SK-N-SH (cell line): ENCODE results near the gene HDAC4. TPM values are rescaled to one million over a fixed set of nuclear protein-coding genes. Genes with fewer than 3 reads are reported as not detected.

Source experiments
- CTCF ChIA-PET: fragments of 300-600, 350-600 bp; formaldehyde crosslinking; extraction: SDS; loops from one replicate; lab custom pipeline; 2021; lab: Yijun Ruan, JAX
- POLR2A ChIA-PET: fragments of 350-600 bp; sonication (Branson Sonifier 250); formaldehyde crosslinking; extraction: SDS; loops from one replicate; lab custom pipeline; 2020; ENCODE audit warnings: antibody characterized with exemption, inconsistent platforms; lab: Yijun Ruan, JAX
- DNase-seq: peaks from one replicate; pipeline ENCODE4 v3.0.0; 2012
- H2AFZ ChIP-seq: fragments of 200-600 bp; sonication (generic); 2 replicates; pipeline ENCODE4 v1.8.1; 2016; ENCODE audit warnings: antibody characterized with exemption, mild to moderate bottlenecking, low read depth
- H3F3A ChIP-seq: fragments of 200-600 bp; sonication (generic); replicated peaks from 2 replicates; pipeline ENCODE3; 2016; ENCODE audit warnings: antibody characterized with exemption, mild to moderate bottlenecking; ENCODE audit not compliant: insufficient read depth
- H3K27ac ChIP-seq, 2 experiments: fragments of 200-500 bp in 1 of 2; fragments of 200-600 bp in 1 of 2; sonication (Bioruptor generic) in 1 of 2; sonication (generic), shearing (Covaris generic) in 1 of 2; 2 replicates each; pipeline versions ENCODE4 v1.5.1 to v1.6.1; 2014 to 2016; ENCODE audit warnings: low read depth in 2 of 2, inconsistent platforms in 1 of 2, low read length in 1 of 2, mild to moderate bottlenecking in 1 of 2, mixed read lengths in 1 of 2
- H3K27me3 ChIP-seq: fragments of 200-600 bp; sonication (generic), shearing (Covaris generic); 2 replicates; pipeline ENCODE4 v1.6.1; 2016; ENCODE audit warnings: mixed run types; ENCODE audit not compliant: insufficient read depth
- H3K36me3 ChIP-seq, 2 experiments: fragments of 200-500 bp in 1 of 2; fragments of 200-600 bp in 1 of 2; sonication (Bioruptor generic) in 1 of 2; sonication (generic) in 1 of 2; replicated peaks in 1 of 2; 2 replicates each; pipeline versions ENCODE3 to v1.5.1; 2014 to 2016; ENCODE audit warnings: low read length in 1 of 2, mild to moderate bottlenecking in 1 of 2; ENCODE audit not compliant: insufficient read depth in 2 of 2, control insufficient read depth in 1 of 2
- H3K4me1 ChIP-seq, 2 experiments: fragments of 200-500 bp in 1 of 2; fragments of 200-600 bp in 1 of 2; sonication (Bioruptor generic) in 1 of 2; sonication (generic), shearing (Covaris generic) in 1 of 2; 2 replicates each; pipeline versions ENCODE4 v1.5.1 to v1.6.1; 2014 to 2016; ENCODE audit warnings: low read depth in 1 of 2, low read length in 1 of 2, mixed run types in 1 of 2; ENCODE audit not compliant: insufficient read depth in 2 of 2, control insufficient read depth in 1 of 2
- H3K4me2 ChIP-seq: fragments of 200-600 bp; sonication (generic), shearing (Covaris generic); 2 replicates; pipeline ENCODE4 v1.6.1; 2017; ENCODE audit warnings: mixed run types
- H3K4me3 ChIP-seq, 2 experiments: fragments of 200-500 bp in 1 of 2; fragments of 200-600 bp in 1 of 2; sonication (Bioruptor generic) in 1 of 2; sonication (generic), shearing (Covaris generic) in 1 of 2; 2 replicates each; pipeline versions ENCODE4 v1.5.1 to v1.8.1; 2014 to 2016; ENCODE audit warnings: low read depth in 2 of 2, inconsistent platforms in 1 of 2, low read length in 1 of 2, mild to moderate bottlenecking in 1 of 2, mixed read lengths in 1 of 2, moderate library complexity in 1 of 2
- H3K79me2 ChIP-seq: fragments of 200-600 bp; sonication (generic); 2 replicates; pipeline ENCODE4 v1.8.1; 2017; ENCODE audit warnings: mild to moderate bottlenecking; ENCODE audit not compliant: insufficient read depth
- H3K9ac ChIP-seq: fragments of 200-600 bp; sonication (generic); 2 replicates; pipeline ENCODE4 v1.6.1; 2017; ENCODE audit warnings: mixed run types
- H3K9me2 ChIP-seq: fragments of 200-600 bp; sonication (generic); 2 replicates; pipeline ENCODE4 v1.6.1; 2017; ENCODE audit warnings: mixed run types
- H3K9me3 ChIP-seq: fragments of 200-600 bp; sonication (generic); 2 replicates; pipeline ENCODE4 v1.6.1; 2017; ENCODE audit warnings: mixed run types, mild to moderate bottlenecking, moderate library complexity
- H4K20me1 ChIP-seq: fragments of 200-600 bp; sonication (generic); 2 replicates; pipeline ENCODE4 v1.6.1; 2017; ENCODE audit warnings: mild to moderate bottlenecking, mixed run types; ENCODE audit not compliant: insufficient read depth
- CHD2 ChIP-seq: fragments of 150-350 bp; IDR thresholded peaks from 2 replicates; pipeline ENCODE4 v1.6.1; 2018; ENCODE audit warnings: low read length; ENCODE audit not compliant: partially characterized antibody
- EZH2phosphoT487 ChIP-seq: fragments of 200-600 bp; sonication (generic); IDR thresholded peaks from 2 replicates; pipeline ENCODE4 v1.6.1; 2017; ENCODE audit warnings: low read depth, mixed run types, mild to moderate bottlenecking, antibody characterized with exemption, moderate library complexity, borderline replicate concordance
- FOXM1 ChIP-seq: IDR thresholded peaks from 2 replicates; pipeline ENCODE4 v1.4.0; 2012; ENCODE audit warnings: low read depth, mild to moderate bottlenecking
- GATA2 ChIP-seq: sonication (generic); formaldehyde crosslinking; IDR thresholded peaks from 2 replicates; pipeline ENCODE4 v1.5.0; 2020; ENCODE audit warnings: mild to moderate bottlenecking, missing genetic modification reagents
- MEF2A ChIP-seq: IDR thresholded peaks from 2 replicates; pipeline ENCODE4 v1.4.0; 2012; ENCODE audit warnings: low read depth, borderline replicate concordance
- MXI1 ChIP-seq: IDR thresholded peaks from 2 replicates; pipeline ENCODE4 v1.6.1; 2012; ENCODE audit warnings: mild to moderate bottlenecking, low read depth, low read length, improper control_type of control experiment
- NFIC ChIP-seq: IDR thresholded peaks from 2 replicates; pipeline ENCODE4 v1.4.0; 2012; ENCODE audit warnings: borderline replicate concordance
- RAD21 ChIP-seq: IDR thresholded peaks from 2 replicates; pipeline ENCODE4 v1.6.1; 2012; ENCODE audit warnings: mild to moderate bottlenecking, low read length
- RCOR1 ChIP-seq: fragments of 150-350 bp; IDR thresholded peaks from 2 replicates; pipeline ENCODE4 v1.6.1; 2017; ENCODE audit warnings: antibody characterized with exemption, low read length
- TCF12 ChIP-seq: IDR thresholded peaks from 2 replicates; pipeline ENCODE4 v1.4.0; 2012
- WGBS: methylation state at CpG from one replicate; pipeline ENCODE4 v1.1.6; 2017; ENCODE audit warnings: low lambda C conversion rate; 5-methylcytosine and 5-hydroxymethylcytosine counted together
- polyA plus RNA-seq, 3 experiments: library from polyadenylated mRNA; depleted of rRNA; stranded (reverse); fragments of >200 nt; gene quantifications; 2 replicates each; pipeline ENCODE4 v1.2.3, GENCODE V29; 2012
- TF ChIP-seq, protein P1 (sequence below): IDR thresholded peaks from 2 replicates; pipeline ENCODE4 v1.4.0; 2012; ENCODE audit warnings: low read depth, borderline replicate concordance
- TF ChIP-seq, protein P2 (sequence below): IDR thresholded peaks from 2 replicates; pipeline ENCODE4; 2012
- TF ChIP-seq, protein P3 (sequence below): IDR thresholded peaks from 2 replicates; pipeline ENCODE4 v1.6.1; 2012; ENCODE audit warnings: mild to moderate bottlenecking, low read depth, low read length, moderate library complexity
- TF ChIP-seq, protein P4 (sequence below): fragments of 150-350 bp; IDR thresholded peaks from 2 replicates; pipeline ENCODE4 v1.6.1; 2016; ENCODE audit warnings: mild to moderate bottlenecking, low read depth, low read length

The HDAC4 gene
- polyA plus RNA-seq, 1 of the 3 experiments (the other 2 are of a cell fraction) = 5.5 TPM

DNA sequence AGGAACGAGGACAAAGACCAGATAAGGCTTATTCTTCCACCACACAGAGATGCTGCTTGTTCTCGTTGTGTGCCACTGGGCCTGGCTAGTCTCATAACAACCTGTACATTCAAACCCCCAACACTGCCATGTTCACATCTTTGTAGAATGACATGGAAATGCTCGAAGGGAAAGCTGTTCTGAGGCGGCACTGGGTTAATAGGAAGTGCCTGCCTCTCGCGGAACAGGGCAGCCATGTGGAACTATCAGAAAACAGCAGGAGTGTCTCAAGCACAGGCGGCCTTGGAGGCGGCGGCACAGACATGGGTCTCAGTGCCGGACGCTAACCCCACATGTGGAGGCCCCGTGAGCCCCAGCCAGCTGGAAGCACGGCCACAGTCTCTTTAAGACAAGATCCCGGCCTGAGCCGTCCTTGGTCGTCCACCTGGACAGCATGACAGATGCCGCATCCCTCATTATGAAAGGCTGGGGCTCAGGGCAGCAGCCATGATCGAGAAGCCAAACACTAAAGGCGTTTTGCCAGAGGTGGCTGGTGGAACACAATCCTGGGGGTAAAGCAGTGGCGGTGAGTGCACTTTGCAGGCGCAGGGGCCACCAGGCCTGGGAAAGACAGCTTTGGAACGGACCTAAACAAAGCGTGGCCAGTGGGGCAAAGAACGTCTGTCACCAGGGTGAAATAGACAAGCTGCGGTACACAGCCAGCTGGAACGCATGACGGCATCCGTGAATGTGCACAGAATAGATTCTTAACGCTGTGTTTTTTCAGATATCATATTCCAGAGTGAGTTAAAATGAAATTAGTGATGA lies 161.0 kb downstream of the HDAC4 start:
- Histone ChIP-seq H3K4me3 (no peak overlapping the region; a peak in 1 of 4 replicates), H3K79me2 (no peaks in the 10 kb centered on the region), H3K9ac (no peak overlapping the region), H3K4me2 (no peak overlapping the region), H3K36me3 (no peaks in the 10 kb centered on the region), H2AFZ (no peak overlapping the region), H3K27ac (peak overlapping the region; percentile 24 to 99; a peak in 3 of 4 replicates), H3K4me1 (peaks cover 0 to 52% of the 10 kb centered on the region in 2 experiments; a peak in 2 of 4 replicates), H3F3A (no peaks in the 10 kb centered on the region), H3K27me3 (no peaks in the 10 kb centered on the region), H3K9me2 (no peaks in the 10 kb centered on the region), H3K9me3 (no peaks in the 10 kb centered on the region), H4K20me1 (no peaks in the 10 kb centered on the region)
- WGBS = 61% methylated on average over 23 of the region's 29 CpGs
- POLR2A ChIA-PET = interaction anchor here (0.8 to 1.7 kb wide), 2 partner anchors 10 to 36 kb away, joined by 3 to 8 read pairs; no protein-coding TSS in a partner anchor
- CTCF ChIA-PET = interaction anchor here (0.7 to 2.3 kb wide), 7 partner anchors 9 to 752 kb away, joined by 3 to 8 read pairs (median 4); no protein-coding TSS in a partner anchor
- peak; percentile 50; the same call in 1 of the 2 replicates for TF ChIP-seq MXI1
- TF ChIP-seq CHD2 = peak; percentile 48
- no peak for TF ChIP-seq MEF2A
- TF ChIP-seq EZH2phosphoT487 = no peak
- TF ChIP-seq RAD21 = peak; percentile 21; the same call in 1 of the 2 replicates
- TF ChIP-seq NFIC = no peak
- TF ChIP-seq, protein P1, sequence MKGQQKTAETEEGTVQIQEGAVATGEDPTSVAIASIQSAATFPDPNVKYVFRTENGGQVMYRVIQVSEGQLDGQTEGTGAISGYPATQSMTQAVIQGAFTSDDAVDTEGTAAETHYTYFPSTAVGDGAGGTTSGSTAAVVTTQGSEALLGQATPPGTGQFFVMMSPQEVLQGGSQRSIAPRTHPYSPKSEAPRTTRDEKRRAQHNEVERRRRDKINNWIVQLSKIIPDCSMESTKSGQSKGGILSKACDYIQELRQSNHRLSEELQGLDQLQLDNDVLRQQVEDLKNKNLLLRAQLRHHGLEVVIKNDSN = no peak
- TF ChIP-seq RCOR1 = peak; percentile 79
- no peak for TF ChIP-seq FOXM1
- peak; percentile 76 for DNase-seq

DNA sequence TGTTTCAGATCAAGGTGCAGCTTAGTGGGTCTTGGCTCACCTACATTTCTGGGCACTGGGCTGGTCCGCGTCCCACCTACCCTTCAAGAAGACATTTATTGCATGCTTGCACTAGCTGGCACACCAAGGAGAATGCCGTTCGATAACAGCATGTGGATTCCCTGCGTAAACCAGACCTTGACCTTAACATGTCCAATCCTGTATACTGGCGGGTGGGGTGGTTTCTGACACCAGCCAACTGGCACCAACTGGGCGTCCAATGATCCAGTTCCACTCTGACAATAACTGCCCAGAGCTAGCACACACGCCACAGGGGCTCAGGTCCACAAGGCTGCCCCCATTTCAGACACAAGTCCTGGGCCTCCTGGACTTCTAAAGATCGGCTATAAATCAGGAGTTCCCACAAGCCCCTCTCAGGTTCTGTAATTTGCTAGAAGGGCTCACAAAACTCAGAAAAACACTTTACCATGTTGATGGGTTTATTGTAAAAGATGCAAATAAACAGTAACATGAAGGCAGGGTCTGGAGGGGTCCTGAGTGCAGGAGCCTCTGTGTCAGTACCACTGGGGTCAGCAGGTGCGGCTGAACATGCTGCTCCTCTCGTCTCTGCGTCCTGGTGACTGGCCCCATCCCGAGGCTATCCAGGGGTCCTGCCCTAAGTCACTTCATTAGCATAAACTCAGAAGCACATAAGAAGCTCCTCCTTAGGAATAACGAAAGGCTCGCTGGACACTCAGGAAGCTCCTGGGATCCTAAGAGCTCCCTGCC lies 161.8 kb downstream of the HDAC4 start:
- Histone ChIP-seq H3K27me3 (no peaks in the 10 kb centered on the region), H3K79me2 (no peaks in the 10 kb centered on the region; the same call in 1 of the 2 replicates), H3F3A (no peaks in the 10 kb centered on the region), H3K9me3 (no peaks in the 10 kb centered on the region), H3K4me2 (no peak overlapping the region), H4K20me1 (no peaks in the 10 kb centered on the region), H3K4me1 (peaks cover 0 to 45% of the 10 kb centered on the region in 2 experiments; a peak in 2 of 4 replicates), H3K4me3 (no peak overlapping the region), H3K36me3 (no peaks in the 10 kb centered on the region), H3K27ac (peak overlapping the region in 1 of 2 experiments; percentile 99; a peak in 2 of 4 replicates), H3K9me2 (no peaks in the 10 kb centered on the region), H3K9ac (no peak overlapping the region), H2AFZ (no peak overlapping the region)
- 86% methylated on average over 15 of the region's 15 CpGs for WGBS
- TF ChIP-seq RCOR1 (no peak), GATA2 (CRISPR knock-in tag) (no peak), FOXM1 (no peak), TCF12 (no peak), CHD2 (no peak)
- TF ChIP-seq, protein P2, sequence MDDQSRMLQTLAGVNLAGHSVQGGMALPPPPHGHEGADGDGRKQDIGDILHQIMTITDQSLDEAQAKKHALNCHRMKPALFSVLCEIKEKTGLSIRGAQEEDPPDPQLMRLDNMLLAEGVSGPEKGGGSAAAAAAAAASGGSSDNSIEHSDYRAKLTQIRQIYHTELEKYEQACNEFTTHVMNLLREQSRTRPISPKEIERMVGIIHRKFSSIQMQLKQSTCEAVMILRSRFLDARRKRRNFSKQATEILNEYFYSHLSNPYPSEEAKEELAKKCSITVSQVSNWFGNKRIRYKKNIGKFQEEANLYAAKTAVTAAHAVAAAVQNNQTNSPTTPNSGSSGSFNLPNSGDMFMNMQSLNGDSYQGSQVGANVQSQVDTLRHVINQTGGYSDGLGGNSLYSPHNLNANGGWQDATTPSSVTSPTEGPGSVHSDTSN = no peak
- TF ChIP-seq, protein P3, sequence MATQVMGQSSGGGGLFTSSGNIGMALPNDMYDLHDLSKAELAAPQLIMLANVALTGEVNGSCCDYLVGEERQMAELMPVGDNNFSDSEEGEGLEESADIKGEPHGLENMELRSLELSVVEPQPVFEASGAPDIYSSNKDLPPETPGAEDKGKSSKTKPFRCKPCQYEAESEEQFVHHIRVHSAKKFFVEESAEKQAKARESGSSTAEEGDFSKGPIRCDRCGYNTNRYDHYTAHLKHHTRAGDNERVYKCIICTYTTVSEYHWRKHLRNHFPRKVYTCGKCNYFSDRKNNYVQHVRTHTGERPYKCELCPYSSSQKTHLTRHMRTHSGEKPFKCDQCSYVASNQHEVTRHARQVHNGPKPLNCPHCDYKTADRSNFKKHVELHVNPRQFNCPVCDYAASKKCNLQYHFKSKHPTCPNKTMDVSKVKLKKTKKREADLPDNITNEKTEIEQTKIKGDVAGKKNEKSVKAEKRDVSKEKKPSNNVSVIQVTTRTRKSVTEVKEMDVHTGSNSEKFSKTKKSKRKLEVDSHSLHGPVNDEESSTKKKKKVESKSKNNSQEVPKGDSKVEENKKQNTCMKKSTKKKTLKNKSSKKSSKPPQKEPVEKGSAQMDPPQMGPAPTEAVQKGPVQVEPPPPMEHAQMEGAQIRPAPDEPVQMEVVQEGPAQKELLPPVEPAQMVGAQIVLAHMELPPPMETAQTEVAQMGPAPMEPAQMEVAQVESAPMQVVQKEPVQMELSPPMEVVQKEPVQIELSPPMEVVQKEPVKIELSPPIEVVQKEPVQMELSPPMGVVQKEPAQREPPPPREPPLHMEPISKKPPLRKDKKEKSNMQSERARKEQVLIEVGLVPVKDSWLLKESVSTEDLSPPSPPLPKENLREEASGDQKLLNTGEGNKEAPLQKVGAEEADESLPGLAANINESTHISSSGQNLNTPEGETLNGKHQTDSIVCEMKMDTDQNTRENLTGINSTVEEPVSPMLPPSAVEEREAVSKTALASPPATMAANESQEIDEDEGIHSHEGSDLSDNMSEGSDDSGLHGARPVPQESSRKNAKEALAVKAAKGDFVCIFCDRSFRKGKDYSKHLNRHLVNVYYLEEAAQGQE = no peak
- TF ChIP-seq, protein P4, sequence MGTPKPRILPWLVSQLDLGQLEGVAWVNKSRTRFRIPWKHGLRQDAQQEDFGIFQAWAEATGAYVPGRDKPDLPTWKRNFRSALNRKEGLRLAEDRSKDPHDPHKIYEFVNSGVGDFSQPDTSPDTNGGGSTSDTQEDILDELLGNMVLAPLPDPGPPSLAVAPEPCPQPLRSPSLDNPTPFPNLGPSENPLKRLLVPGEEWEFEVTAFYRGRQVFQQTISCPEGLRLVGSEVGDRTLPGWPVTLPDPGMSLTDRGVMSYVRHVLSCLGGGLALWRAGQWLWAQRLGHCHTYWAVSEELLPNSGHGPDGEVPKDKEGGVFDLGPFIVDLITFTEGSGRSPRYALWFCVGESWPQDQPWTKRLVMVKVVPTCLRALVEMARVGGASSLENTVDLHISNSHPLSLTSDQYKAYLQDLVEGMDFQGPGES = no peak
- no peak for DNase-seq
- CTCF ChIA-PET = interaction anchor here (0.5 to 2.3 kb wide), 8 partner anchors 11 to 753 kb away, joined by 3 to 8 read pairs (median 4); no protein-coding TSS in a partner anchor
- POLR2A ChIA-PET = interaction anchor here (0.8 to 1.7 kb wide), 3 partner anchors 11 to 37 kb away, joined by 3 to 8 read pairs (median 3); no protein-coding TSS in a partner anchor
